ENCODE results near the gene CERS6.

Gene CERS6

GRCh38 chr2:168744844-168745243, 288.8 kb downstream of the CERS6 start:
- no peak overlapping the region for H3K4me3 ChIP-seq (ENCODE audit: low read depth, low read length)
- TF ChIP-seq CTCF (IDR thresholded peaks at IDR 0.05; ENCODE audit: low read depth, low read length), result no peak

DNA sequence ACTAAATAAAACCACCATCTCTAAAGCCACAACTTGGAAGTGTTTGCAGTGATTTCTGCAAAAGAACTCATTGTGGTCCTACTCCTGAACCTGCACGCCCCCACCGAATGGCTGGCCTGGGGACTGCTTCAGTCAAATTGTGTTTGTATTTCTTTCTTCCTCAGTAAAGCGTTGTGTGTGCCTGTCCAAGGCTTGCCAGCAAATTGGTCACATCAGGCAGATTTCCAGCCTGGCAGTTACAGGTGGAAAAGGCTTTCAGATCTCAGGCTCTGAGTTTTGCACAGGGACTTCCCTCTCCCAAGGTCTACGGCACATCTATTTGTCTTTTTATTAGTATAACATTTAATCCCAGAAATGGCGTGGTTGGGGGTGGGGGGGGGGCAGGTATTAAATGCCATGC, 292.4 kb downstream of the CERS6 start:
- TF ChIP-seq CTCF (IDR thresholded peaks at IDR 0.05; ENCODE audit: low read depth, low read length), result no peak
- H3K4me3 ChIP-seq (ENCODE audit: low read depth, low read length), result no peak overlapping the region

- no peak overlapping the region for H3K4me3 ChIP-seq (ENCODE audit: low read depth, low read length)
- TF ChIP-seq CTCF (IDR thresholded peaks at IDR 0.05; ENCODE audit: low read depth, low read length), result no peak
Measured at GRCh38 chr2:168749297-168749696, 293.2 kb downstream of the CERS6 start.

DNA sequence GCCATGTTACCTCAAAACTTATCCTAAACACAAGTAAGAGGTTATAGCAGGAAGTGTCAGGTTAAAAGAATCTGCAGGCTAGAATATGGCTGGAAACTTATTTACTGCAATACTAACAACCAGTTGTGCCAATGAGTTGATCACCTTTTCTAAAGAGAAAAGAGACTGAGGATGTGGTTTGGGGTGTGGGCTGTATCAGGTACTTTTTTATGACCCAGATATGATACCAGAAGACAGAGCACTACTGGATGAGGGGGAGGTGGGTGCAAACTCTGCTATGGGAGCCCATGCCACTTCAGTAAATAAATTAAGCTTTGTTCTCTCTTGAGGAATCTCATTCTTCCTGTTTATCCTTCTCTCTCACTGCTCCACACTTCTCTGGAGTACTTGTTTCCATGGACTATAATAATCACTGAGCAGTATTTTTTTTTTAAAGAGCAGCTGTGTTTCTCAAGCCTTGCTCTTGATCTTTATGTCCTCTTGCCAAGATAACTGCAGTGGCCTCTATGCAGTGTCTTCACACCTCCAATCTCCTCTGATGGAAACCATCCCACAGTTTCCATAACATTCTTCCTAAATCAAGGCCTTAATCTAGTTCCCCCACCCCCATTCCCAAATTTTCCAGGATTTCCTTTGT, 295.1 kb downstream of the CERS6 start:
- H3K4me3 ChIP-seq (ENCODE audit: low read depth, low read length), result no peak overlapping the region
- TF ChIP-seq CTCF (IDR thresholded peaks at IDR 0.05; ENCODE audit: low read depth, low read length), result no peak

GRCh38 chr2:168752361-168752760, 296.3 kb downstream of the CERS6 start:
- TF ChIP-seq CTCF (IDR thresholded peaks at IDR 0.05; ENCODE audit: low read depth, low read length), result no peak
- no peak overlapping the region for H3K4me3 ChIP-seq (ENCODE audit: low read depth, low read length)

- no peak overlapping the region for H3K4me3 ChIP-seq (ENCODE audit: low read depth, low read length)
- TF ChIP-seq CTCF (IDR thresholded peaks at IDR 0.05; ENCODE audit: low read depth, low read length), result no peak
Measured at GRCh38 chr2:168753765-168754329, 297.8 kb downstream of the CERS6 start.

GRCh38 chr2:168757223-168757622, 301.2 kb downstream of the CERS6 start:
- no peak overlapping the region for H3K4me3 ChIP-seq (ENCODE audit: low read depth, low read length)
- no peak for TF ChIP-seq CTCF (IDR thresholded peaks at IDR 0.05; ENCODE audit: low read depth, low read length)

All from WI38 (cell line).